Tongue (tissue), 2 donors: ENCODE results near the gene LRFN2. TPM values are rescaled to one million over a fixed set of nuclear protein-coding genes. Genes with fewer than 3 reads are reported as not detected.

Experiments
- DNase-seq: peaks from one replicate; pipeline ENCODE4 v3.0.0-alpha.2; 2015
- total RNA-seq: library from RNA; depleted of rRNA; stranded (reverse); fragments of >200 nt; gene quantifications from one replicate; pipeline ENCODE4 v1.2.3, GENCODE V29; 2014

LRFN2 gene
- total RNA-seq, 1 donor from 2014 or later: 0.72 TPM

- no peak for DNase-seq
Observed at GRCh38 chr6:40473026-40473425, 114.1 kb downstream of the LRFN2 start.

DNA sequence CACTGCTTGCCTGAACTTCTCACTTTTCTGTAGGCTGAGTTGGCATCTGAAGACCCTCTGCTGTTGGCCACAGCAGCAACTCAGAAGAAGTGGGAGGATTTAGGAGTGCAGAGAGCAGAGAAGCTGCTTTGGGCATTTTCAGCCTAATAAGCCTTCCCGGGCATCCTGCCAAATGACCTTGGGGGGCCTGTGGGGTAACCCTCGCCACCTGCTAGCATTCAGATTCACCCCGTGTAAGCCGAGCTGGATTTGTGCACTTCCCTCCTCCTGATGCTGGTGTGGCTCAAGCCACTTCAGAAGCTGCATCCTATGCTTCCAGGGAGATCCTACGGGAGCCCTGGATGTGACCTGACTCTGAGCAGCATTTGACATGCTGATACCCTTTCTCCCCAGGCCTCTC is 114.8 kb downstream of the LRFN2 start:
- DNase-seq: no peak

DNA sequence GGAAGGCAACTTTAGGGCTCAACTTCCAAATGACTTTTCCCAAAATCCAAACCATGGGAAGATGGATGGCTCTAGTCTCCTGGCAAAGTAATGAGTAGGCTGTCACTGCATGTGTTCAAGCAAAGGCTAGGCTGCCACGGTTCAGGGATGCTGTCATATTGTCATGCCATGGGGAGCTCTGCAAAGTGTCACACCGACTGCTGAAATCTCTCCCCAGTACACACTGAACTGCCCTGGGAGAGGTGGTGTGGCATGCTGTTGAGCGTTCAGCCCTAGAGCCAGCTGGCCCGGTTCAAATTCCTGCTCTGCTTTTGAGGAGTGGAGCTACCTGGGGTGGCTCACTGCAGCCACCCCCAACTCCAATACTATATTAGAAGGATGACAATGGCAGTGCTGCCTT is 115.9 kb downstream of the LRFN2 start:
- DNase-seq: no peak

DNA sequence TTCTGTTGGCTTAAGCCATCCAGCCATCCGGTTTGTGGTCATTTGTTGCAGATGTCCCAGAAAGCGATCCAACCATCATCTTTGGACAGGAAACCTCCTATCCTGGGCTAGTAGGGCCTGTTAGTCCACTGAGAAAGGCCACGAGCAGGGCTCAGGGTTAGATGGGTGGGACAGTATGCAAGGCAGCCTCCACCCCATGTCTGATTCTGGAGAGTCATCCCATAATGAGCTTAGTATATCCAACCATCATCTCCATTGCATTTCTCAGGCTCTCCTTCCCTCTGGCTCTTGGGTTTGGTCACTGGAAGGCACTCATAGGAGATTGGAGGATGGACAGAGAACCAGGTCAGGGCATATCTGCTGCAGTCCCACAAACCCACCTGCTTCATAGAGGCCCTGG is 117.8 kb downstream of the LRFN2 start:
- no peak for DNase-seq

- DNase-seq: no peak
Observed at GRCh38 chr6:40466986-40467539, 120.1 kb downstream of the LRFN2 start.

DNA sequence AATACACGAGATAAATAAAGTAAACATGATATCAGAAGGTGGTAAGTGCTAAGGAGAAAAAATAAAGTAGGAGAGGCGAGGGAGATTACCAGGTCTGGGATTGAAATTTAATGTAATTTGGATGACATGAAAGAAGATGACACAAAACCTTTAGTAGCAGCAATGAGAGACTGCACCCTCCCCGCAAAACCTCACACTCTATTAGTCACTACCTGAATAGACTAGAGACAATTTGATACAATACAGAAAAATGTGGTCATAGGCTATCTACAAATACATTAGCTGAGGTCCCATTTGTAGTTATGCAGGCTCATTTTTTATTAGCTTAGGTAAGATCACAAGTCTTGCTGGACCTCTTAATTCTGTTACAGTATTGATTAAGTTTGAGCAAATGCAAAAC is 125.5 kb downstream of the LRFN2 start:
- DNase-seq: no peak

DNA sequence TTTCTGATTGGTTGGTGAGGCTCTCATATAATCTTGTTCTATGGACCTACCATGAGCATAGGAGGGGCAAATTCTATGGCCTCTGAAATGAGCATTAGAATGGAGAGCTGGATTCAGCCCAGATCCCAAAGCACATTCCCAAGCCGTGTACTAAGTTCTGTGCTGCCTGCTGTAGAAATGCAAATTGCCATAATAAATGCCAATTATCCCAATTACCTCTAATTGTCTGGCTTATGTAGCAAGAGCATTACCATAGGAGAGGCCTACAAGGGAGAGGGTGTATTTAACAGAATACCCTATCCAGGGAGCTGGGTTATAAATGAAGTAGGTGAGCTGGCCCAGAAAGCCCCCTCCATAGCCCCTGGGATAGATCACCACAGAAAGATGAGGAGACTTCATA is 126.8 kb downstream of the LRFN2 start:
- DNase-seq: no peak

- no peak for DNase-seq
Observed at GRCh38 chr6:40457261-40457660, 129.9 kb downstream of the LRFN2 start.

DNA sequence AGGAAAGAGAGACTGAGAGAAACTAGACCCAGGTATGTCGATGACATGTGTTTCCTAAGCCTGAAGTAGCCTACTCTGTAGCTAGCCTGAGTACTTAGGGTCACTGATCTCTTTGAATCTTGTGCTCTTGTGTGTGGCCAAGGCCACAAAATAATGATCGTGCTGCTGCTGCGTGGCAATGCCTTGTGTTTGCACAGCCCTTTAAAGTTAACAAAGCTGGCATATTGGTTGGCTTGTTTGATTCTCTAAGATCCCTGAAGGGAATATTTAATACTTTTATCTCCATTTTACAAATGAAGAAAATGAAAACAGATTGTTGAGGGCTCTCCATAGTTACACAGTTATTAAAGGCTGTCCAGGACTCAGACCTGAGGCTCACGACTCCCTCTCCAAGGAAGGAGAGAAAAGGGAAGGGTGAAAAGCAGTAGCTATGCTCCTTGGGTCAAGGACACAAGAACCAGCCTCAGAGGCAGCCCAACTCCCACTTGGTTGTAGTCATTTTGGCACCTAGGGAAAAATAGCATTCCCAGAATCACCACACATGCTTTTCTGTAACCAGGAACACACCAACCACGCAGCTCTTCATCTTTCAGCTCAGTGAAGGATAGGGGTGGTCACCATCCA is 130.7 kb downstream of the LRFN2 start:
- DNase-seq: no peak

DNA sequence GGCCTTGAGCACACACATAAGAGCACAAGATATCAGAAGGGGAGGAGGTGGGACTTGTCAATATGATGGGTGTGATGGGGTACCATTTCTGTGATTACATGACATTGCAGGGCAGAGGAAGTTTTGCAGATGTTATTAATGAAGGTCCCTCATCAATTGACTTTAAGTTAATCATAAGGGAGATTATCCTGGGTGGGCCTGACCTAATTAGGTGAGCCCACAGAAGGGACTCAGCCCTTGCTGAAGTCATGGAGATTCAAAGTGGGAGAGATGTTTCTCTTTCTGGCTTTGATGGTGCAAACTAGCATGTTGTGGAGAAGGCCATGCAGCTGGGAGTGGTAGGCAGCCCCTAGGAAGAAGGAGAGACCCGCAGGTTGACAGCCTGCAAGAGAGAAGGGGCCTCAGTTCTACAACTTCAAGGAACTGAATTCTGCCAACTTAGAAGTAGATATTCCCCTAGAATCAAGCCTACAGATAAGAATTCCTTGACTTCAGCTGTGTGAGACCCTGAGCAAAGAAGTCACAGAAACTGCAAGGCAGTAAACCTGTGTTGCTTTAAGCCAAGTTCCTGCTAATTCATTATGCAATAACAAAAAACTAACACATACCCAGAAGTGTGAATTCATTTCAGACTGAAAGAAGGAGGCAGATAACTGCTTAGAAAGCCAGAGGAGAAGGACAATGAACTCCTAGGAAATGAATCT is 131.3 kb downstream of the LRFN2 start:
- no peak for DNase-seq

DNA sequence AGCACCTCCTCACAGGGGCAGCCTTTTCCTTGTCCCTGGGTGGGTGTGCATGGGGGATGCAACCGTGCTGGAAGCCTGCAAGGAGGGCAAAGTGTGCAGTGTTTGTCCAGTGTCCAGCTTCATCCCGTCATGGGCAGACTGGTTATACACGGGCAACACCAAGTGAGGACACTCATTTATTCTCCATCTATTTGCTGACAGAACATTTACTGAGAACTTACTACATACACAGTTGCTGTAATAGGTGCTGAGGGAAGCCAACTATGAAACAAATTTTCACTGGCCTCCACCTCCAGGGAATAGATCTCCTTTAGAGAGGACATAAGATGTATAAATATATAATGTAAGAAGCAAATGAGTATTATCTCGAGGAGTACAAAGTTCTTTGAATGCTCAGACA is 136.7 kb downstream of the LRFN2 start:
- DNase-seq: no peak

DNA sequence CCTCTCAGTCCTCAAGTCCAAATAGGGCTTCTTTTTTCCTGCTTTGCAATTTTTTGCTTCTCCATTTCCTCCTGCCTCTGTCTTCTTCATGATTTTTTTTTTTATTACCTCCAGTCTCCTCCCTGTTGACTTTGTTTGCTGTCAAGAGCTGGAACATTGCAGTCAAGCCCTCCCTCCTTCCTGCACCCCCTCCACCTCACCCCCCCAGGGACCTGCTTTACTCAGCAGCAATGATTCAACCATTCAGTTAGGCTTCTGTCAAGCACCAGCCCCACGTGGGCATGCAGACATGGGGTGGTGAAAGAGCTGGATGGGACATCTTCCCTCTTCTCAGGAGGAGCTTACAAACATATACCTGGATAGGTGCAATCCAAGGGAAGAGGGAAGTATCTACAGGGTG is 142.4 kb downstream of the LRFN2 start:
- DNase-seq: no peak

- DNase-seq: no peak
Observed at GRCh38 chr6:40444312-40444711, 142.9 kb downstream of the LRFN2 start.

DNA sequence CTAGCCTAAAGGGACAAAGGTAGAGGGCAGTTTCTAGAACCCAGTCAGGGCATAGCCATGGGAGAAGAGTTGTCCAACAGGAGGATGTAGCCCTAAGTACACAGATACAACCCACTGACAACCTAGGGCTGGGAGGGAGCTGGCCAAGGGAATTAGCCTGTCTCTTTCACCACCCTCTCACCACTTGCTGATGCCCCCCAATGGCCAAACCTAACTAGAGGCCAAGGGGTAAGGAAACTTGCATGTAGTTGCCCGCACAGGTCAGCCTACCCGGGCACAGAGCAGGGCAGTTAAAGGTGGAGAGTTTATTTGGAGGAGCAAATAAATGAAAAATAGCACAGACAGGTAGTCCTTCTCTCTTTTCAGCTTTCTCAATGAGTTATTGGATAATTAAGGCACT is 143.3 kb downstream of the LRFN2 start:
- DNase-seq: no peak

DNA sequence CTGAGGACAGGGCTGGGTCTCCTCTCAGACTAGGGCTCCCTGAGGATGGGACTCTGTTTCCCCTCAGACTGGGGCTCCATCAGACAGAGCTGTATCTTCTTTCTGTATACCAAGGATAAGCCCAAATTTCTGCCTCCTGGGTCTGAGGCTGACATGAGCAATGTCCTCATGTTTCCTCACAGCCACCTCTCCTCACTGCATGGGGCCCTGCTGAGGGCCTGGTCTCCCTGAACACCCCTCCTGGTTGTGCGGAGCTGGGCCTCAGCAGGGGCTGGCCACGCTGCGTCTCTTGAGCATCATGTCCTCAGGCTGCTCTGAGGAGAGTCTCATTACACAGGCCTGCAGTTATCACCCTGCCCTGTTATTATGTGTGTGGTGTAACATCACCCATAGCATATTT is 144.6 kb downstream of the LRFN2 start:
- DNase-seq: no peak

DNA sequence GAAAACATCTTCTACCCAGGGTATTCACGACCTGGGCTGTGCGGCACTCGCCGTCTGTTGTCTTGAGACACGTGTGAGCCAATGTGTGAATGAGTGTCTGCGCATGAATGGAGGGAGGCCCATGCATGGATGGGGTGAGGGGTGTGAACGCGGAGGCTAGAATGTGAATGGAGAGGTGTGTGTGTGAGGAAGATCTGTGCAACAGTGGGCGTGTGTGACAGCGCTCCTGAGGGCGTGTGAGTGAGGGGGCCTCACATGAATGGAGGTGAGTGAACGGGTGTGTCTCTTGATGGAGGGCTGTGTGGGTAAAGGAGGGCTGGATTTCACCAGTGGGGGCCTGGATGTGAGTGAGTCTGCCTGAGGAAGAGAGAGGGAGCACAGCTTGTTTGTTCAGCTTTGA is 146.0 kb downstream of the LRFN2 start:
- no peak for DNase-seq

DNA sequence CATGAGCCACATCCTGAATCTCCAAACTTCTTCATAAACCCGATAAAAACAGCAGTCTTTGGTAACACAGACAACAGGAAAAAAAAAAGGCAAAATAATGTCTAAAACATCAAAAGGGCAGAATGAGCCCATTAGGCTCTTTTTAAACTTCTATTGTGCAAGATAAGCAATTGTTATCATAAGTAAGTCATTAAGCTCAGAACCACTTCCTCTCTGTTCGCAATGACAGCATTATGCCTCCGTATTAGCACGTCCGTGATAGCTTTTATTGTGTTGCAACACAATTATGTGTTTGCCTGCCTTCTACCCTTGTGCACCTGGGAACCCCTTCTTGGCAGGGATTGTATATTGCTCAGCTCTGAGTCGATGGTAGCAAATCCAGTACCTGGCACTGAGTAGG is 147.1 kb downstream of the LRFN2 start:
- DNase-seq: no peak

GRCh38 chr6:40439026-40439800 is 148.0 kb downstream of the LRFN2 start:
- DNase-seq: no peak

GRCh38 chr6:40438246-40438887 is 148.8 kb downstream of the LRFN2 start:
- peak; percentile 44 for DNase-seq

DNA sequence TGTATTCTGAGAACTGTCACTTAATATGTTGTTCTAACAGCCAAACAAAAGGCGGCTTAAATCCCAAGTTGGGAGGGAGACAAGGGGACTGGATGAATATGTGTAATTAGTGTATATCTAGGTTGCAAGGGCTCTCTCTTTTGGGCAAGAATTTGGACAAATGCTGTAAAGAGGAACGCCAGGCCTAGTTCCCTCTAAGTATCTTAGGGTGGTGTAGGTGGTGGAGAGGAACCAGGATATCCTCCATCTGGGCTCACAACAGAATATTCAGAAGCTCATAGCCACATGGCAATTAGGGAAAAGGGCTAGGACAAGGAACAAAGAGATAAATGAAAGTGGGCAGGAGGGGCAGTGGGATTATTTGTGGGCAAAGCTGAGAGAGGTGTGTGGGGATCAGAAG is 149.5 kb downstream of the LRFN2 start:
- DNase-seq: no peak

- no peak for DNase-seq
Observed at GRCh38 chr6:40436685-40437604, 150.2 kb downstream of the LRFN2 start.

DNA sequence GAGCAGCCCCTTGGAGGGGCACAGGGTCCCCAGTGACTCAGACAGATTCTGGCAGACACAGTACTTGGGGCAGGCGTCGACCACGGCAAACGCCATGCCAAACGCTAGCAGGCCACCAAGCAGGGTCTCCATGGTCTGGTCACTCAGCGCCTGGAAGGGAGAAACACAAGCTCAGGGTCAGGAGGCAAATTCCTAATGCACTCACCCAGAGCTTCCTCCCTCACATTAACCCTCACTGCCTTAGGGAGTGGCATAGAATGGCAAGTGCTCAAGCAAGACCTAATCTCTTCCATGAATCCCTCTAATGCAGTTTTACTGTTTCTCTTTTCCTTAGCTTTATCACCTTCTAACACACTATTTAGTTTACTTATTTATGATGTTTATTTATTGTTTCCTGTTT is 154.2 kb downstream of the LRFN2 start:
- DNase-seq: no peak
